NB4 (cell line): ENCODE results near the gene SMIM28.

Experiments
- DNase-seq: peaks from one replicate; pipeline ENCODE4 v3.0.0; 2010; ENCODE audit warnings: low read depth
- H3K4me3 ChIP-seq: one replicate; pipeline ENCODE4 v1.5.1; 2011; ENCODE audit warnings: mild to moderate bottlenecking, low read depth, low read length, moderate library complexity
- CTCF ChIP-seq: IDR thresholded peaks from one replicate; pipeline ENCODE4 v1.5.1; 2012; ENCODE audit warnings: low read depth, low read length
- MAX ChIP-seq: IDR thresholded peaks from 2 replicates; pipeline ENCODE4 v1.6.1; 2011; ENCODE audit warnings: low read depth, low read length
- MYC ChIP-seq: IDR thresholded peaks from 2 replicates; pipeline ENCODE4 v1.6.1; 2011; ENCODE audit warnings: low read depth, low read length
- POLR2A ChIP-seq: IDR thresholded peaks from 2 replicates; pipeline ENCODE4 v1.6.1; 2011; ENCODE audit warnings: mild to moderate bottlenecking; ENCODE audit not compliant: insufficient read length; ENCODE audit errors: extremely low read depth

SMIM28 gene

GRCh38 chr6:138405816-138406413, 28.2 kb downstream of the SMIM28 start:
- TF ChIP-seq CTCF, result no peak
- no peak for TF ChIP-seq MAX
- DNase-seq, result no peak
- H3K4me3 ChIP-seq, result peak overlapping the region; percentile 18

- H3K4me3 ChIP-seq, result no peak overlapping the region
- peak; percentile 44 for DNase-seq
- TF ChIP-seq POLR2A (no peak), MYC (no peak), MAX (no peak), CTCF (no peak)
Measured at GRCh38 chr6:138406443-138406842, 28.7 kb downstream of the SMIM28 start.

- no peak overlapping the region for H3K4me3 ChIP-seq
- peak; percentile 74 for DNase-seq
- TF ChIP-seq MAX (peak; percentile 52), MYC (no peak)
Measured at GRCh38 chr6:138410048-138410735, 32.5 kb downstream of the SMIM28 start.

GRCh38 chr6:138410972-138411880, 33.5 kb downstream of the SMIM28 start:
- H3K4me3 ChIP-seq, result no peak overlapping the region
- DNase-seq, result peak; percentile 67
- TF ChIP-seq POLR2A (no peak), MAX (no peak), MYC (no peak)

- TF ChIP-seq POLR2A, result no peak
- no peak for TF ChIP-seq CTCF
- TF ChIP-seq MYC, result no peak
- no peak for TF ChIP-seq MAX
- H3K4me3 ChIP-seq, result no peak overlapping the region
- DNase-seq, result no peak
Measured at GRCh38 chr6:138415125-138415524, 37.4 kb downstream of the SMIM28 start.

GRCh38 chr6:138416206-138416605, 38.5 kb downstream of the SMIM28 start:
- DNase-seq, result no peak
- no peak overlapping the region for H3K4me3 ChIP-seq
- TF ChIP-seq POLR2A (no peak), CTCF (no peak), MYC (no peak), MAX (no peak)
